Sigmoid colon (tissue), 7 donors: Measurements from ENCODE around the gene KMT2B. TPM values are rescaled to one million over a fixed set of nuclear protein-coding genes. Genes with fewer than 3 reads are reported as not detected.

Experiments
- DNase-seq: peaks from one replicate; pipeline ENCODE4 v3.0.0-alpha.2; 2019
- H3K27ac ChIP-seq, 4 donors: fragments of 200-600 bp; sonication (generic); one replicate each; pipeline ENCODE4 v1.5.1; 2016 to 2019; ENCODE audit warnings: mild to moderate bottlenecking in 1 of 4
- H3K27me3 ChIP-seq, 3 donors: fragments of 200-600 bp; sonication (generic); one replicate each; pipeline ENCODE4 v1.5.1; 2019; ENCODE audit warnings: mild to moderate bottlenecking in 1 of 3
- H3K36me3 ChIP-seq, 4 donors: fragments of 200-600 bp; sonication (generic); one replicate each; pipeline ENCODE4 v1.5.1; 2016 to 2019
- H3K4me1 ChIP-seq, 4 donors: fragments of 200-600 bp; sonication (generic); one replicate each; pipeline ENCODE4 v1.5.1; 2017 to 2019
- H3K4me3 ChIP-seq, 4 donors: fragments of 200-600 bp; sonication (generic); one replicate each; pipeline ENCODE4 v1.5.1; 2017 to 2019; ENCODE audit warnings: mild to moderate bottlenecking in 2 of 4, moderate library complexity in 1 of 4
- H3K9me3 ChIP-seq, 4 donors: fragments of 200-600 bp in 3 of 4; sonication (generic) in 3 of 4; one replicate each; pipeline versions ENCODE4 v1.5.1 to v1.6.1; 2013 to 2019
- CTCF ChIP-seq, 4 experiments: fragments of 450-650 bp in 3 of 4; fragments of 200-600 bp in 1 of 4; IDR thresholded peaks; one replicate each; pipeline ENCODE4 v1.5.1; 2016 to 2019; ENCODE audit warnings: antibody characterized with exemption in 4 of 4, mild to moderate bottlenecking in 3 of 4, moderate library complexity in 2 of 4
- EP300 ChIP-seq, 4 donors: sonication (generic); formaldehyde crosslinking; IDR thresholded peaks; one replicate each; pipeline ENCODE4 v1.6.1; 2017; ENCODE audit warnings: antibody characterized with exemption in 4 of 4
- POLR2A ChIP-seq, 2 donors: fragments of 450-650 bp; IDR thresholded peaks; one replicate each; pipeline ENCODE4 v1.6.1; 2016; ENCODE audit warnings: antibody characterized with exemption in 2 of 2, mild to moderate bottlenecking in 2 of 2, moderate library complexity in 2 of 2
- POLR2AphosphoS5 ChIP-seq, 4 donors: sonication (generic); formaldehyde crosslinking; IDR thresholded peaks; one replicate each; pipeline ENCODE4 v1.6.1; 2017; ENCODE audit warnings: antibody characterized with exemption in 4 of 4
- WGBS, 2 donors: extraction: QIAGEN DNeasy Blood & Tissue Kit; methylation state at CpG; one replicate each; pipeline ENCODE4 v1.1.7; 2013; 5-methylcytosine and 5-hydroxymethylcytosine counted together
- intact Hi-C: fragments of 100-400 bp; cut with DNase I; formaldehyde crosslinking; loops from one replicate; pipeline ENCODE4 v1.15.1; 2023
- polyA plus RNA-seq, 3 donors: library from polyadenylated mRNA; stranded (reverse); fragments of 200-250 nt; gene quantifications; one replicate each; pipeline ENCODE4 v1.2.3, GENCODE V29; 2013
- total RNA-seq, 4 donors: library from RNA; depleted of rRNA; stranded (reverse); fragments of >200 nt; gene quantifications; one replicate each; pipeline ENCODE4 v1.1.0, GENCODE V29; 2016
- donor health status: healthy with polysubstance abuse.
- donor health status: Bipolar disorder and iron deficiency.
- donor health status: healthy.

The KMT2B gene
- total and polyA plus RNA-seq, 7 donors: 6.4 to 32.2 (median 12.3) TPM

GRCh38 chr19:35716801-35717664 lies 770 bp upstream of the KMT2B start:
- Histone ChIP-seq H3K36me3 (peaks cover 6 to 26% (median 7%) of the 10 kb centered on the region in 4 donors), H3K4me3 (peak overlapping the region; percentile 76 to 99 (median 90)), H3K4me1 (peaks cover 0 to 33% (median 28%) of the 10 kb centered on the region in 4 donors), H3K27me3 (no peaks in the 10 kb centered on the region), H3K27ac (peak overlapping the region; percentile 90 to 97 (median 93)), H3K9me3 (no peaks in the 10 kb centered on the region)
- intact Hi-C loops: loop anchor here (1.0 to 5.0 kb wide), 6 partner anchors 14 to 214 kb away; partner anchors contain the start of genes HSPB6, RBM42 and TMEM147
- DNase-seq: peak; percentile 98
- TF ChIP-seq CTCF (IDR thresholded peaks at IDR 0.05) (peak; percentile 92 to 97 (median 96)), POLR2AphosphoS5 (IDR thresholded peaks at IDR 0.05) (peak; percentile 15 to 67 (median 48)), POLR2A (IDR thresholded peaks at IDR 0.05) (no peak)
- WGBS, 2 donors: 0 to 1% methylated on average over 77 of the region's 77 CpGs

- no peak for DNase-seq
These were observed 690 bp downstream of the KMT2B start for GRCh38 chr19:35718345-35719041.

GRCh38 chr19:35719402-35720162 lies 1.8 kb downstream of the KMT2B start:
- intact Hi-C loops: loop anchor here (2.0 to 5.0 kb wide), 2 partner anchors 21 to 92 kb away; partner anchors contain the start of gene RBM42
- DNase-seq: no peak
- peak overlapping the region; percentile 88 to 97 (median 93) for H3K27ac ChIP-seq
- H3K4me1 ChIP-seq: peaks cover 0 to 33% (median 28%) of the 10 kb centered on the region in 4 donors
- H3K9me3 ChIP-seq: no peaks in the 10 kb centered on the region
- no peak for TF ChIP-seq POLR2A (IDR thresholded peaks at IDR 0.05)
- no peak for TF ChIP-seq EP300 (IDR thresholded peaks at IDR 0.05)
- TF ChIP-seq POLR2AphosphoS5 (IDR thresholded peaks at IDR 0.05): no peak
- no peak for TF ChIP-seq CTCF (IDR thresholded peaks at IDR 0.05)
- WGBS, 2 donors: 91 to 92% methylated on average over 32 of the region's 32 CpGs
- H3K4me3 ChIP-seq: peak overlapping the region in 1 of 4 donors; percentile 85
- H3K36me3 ChIP-seq: peaks cover 23 to 52% (median 30%) of the 10 kb centered on the region in 4 donors
- no peaks in the 10 kb centered on the region for H3K27me3 ChIP-seq

More at GRCh38 chr19:35718345-35719041, 690 bp downstream of the KMT2B start:
- Histone ChIP-seq H3K9me3 (no peaks in the 10 kb centered on the region), H3K4me1 (peaks cover 0 to 33% (median 28%) of the 10 kb centered on the region in 4 donors), H3K27ac (peak overlapping the region; percentile 88 to 97 (median 93)), H3K4me3 (peak overlapping the region; percentile 85 to 99 (median 94)), H3K36me3 (peaks cover 13 to 41% (median 20%) of the 10 kb centered on the region in 4 donors), H3K27me3 (no peaks in the 10 kb centered on the region)
- TF ChIP-seq EP300 (IDR thresholded peaks at IDR 0.05) (no peak), CTCF (IDR thresholded peaks at IDR 0.05) (no peak), POLR2AphosphoS5 (IDR thresholded peaks at IDR 0.05) (no peak), POLR2A (IDR thresholded peaks at IDR 0.05) (no peak)
- 0 to 1% methylated on average over 42 of the region's 42 CpGs for WGBS, 2 donors
- intact Hi-C loops: loop anchor here (2.0 to 5.0 kb wide), 2 partner anchors 22 to 91 kb away; partner anchors contain the start of gene RBM42

GRCh38 chr19:35720163-35720524 lies 2.3 kb downstream of the KMT2B start:
- intact Hi-C loops: no loop called here
- peaks cover 29 to 57% (median 36%) of the 10 kb centered on the region in 4 donors for H3K36me3 ChIP-seq

More at GRCh38 chr19:35720163-35720524, 2.3 kb downstream of the KMT2B start:
- H3K4me1 ChIP-seq: peaks cover 0 to 33% (median 28%) of the 10 kb centered on the region in 4 donors
- WGBS, 2 donors: 92 to 94% methylated on average over 9 of the region's 9 CpGs
- TF ChIP-seq POLR2AphosphoS5 (IDR thresholded peaks at IDR 0.05) (no peak), CTCF (IDR thresholded peaks at IDR 0.05) (no peak), EP300 (IDR thresholded peaks at IDR 0.05) (no peak), POLR2A (IDR thresholded peaks at IDR 0.05) (no peak)
- no peaks in the 10 kb centered on the region for H3K27me3 ChIP-seq
- H3K27ac ChIP-seq: no peak overlapping the region
- H3K4me3 ChIP-seq: no peak overlapping the region
- DNase-seq: no peak
- no peaks in the 10 kb centered on the region for H3K9me3 ChIP-seq
